Activated CD4-positive, alpha-beta memory T cell treated with anti-CD3 and anti-CD28 coated beads for 36 hours (primary cell): Measurements from ENCODE around the gene PDE6G. TPM values are rescaled to one million over a fixed set of nuclear protein-coding genes. Genes with fewer than 3 reads are reported as not detected.
A peak's percentile ranks its signal among the peaks of the same experiment; 100 is the strongest.
"Not testable (repeated sequence)": the region's sequence is repeated elsewhere in the genome, so short reads cannot be mapped to it uniquely, and the experiment has no call there.

Source experiments
- CTCF ChIA-PET: fragments of 350-600 bp; sonication (Branson Sonifier 250); formaldehyde crosslinking; loops from one replicate; lab custom pipeline; 2021; ENCODE audit warnings: antibody characterized with exemption, inconsistent platforms; lab: Charles Lee
- POLR2A ChIA-PET: fragments of 350-600 bp; sonication (Branson Sonifier 250); formaldehyde crosslinking; loops from one replicate; lab custom pipeline; 2021; ENCODE audit warnings: antibody characterized with exemption; lab: Charles Lee
- DNase-seq: peaks from one replicate; pipeline ENCODE4 v3.0.0-alpha.2; 2020
- H3K27ac Mint-ChIP-seq: one replicate; pipeline ENCODE4 v1.8.0; 2021; ENCODE audit warnings: mixed read lengths
- H3K27me3 Mint-ChIP-seq: one replicate; pipeline ENCODE4 v1.8.0; 2021; ENCODE audit warnings: mixed read lengths
- H3K36me3 Mint-ChIP-seq: one replicate; pipeline ENCODE4 v1.8.0; 2021; ENCODE audit warnings: mixed read lengths
- H3K4me1 Mint-ChIP-seq: one replicate; pipeline ENCODE4 v1.8.0; 2021; ENCODE audit warnings: low read depth, mixed read lengths
- H3K4me3 Mint-ChIP-seq: one replicate; pipeline ENCODE4 v1.8.0; 2021; ENCODE audit warnings: mild to moderate bottlenecking, mixed read lengths
- H3K9me3 Mint-ChIP-seq: one replicate; pipeline ENCODE4 v1.8.0; 2021; ENCODE audit warnings: mixed read lengths
- intact Hi-C: fragments of 100-400 bp; cut with micrococcal nuclease; formaldehyde crosslinking; loops from one replicate; pipeline ENCODE4 v1.15.1; 2023
- total RNA-seq, 2 experiments: library from RNA; stranded (reverse); gene quantifications; one replicate each; pipeline ENCODE4 v1.2.3, GENCODE V29; 2021

Gene PDE6G
- total RNA-seq, 2 experiments from 2014 or later, result 1.1 to 1.5 TPM

DNA sequence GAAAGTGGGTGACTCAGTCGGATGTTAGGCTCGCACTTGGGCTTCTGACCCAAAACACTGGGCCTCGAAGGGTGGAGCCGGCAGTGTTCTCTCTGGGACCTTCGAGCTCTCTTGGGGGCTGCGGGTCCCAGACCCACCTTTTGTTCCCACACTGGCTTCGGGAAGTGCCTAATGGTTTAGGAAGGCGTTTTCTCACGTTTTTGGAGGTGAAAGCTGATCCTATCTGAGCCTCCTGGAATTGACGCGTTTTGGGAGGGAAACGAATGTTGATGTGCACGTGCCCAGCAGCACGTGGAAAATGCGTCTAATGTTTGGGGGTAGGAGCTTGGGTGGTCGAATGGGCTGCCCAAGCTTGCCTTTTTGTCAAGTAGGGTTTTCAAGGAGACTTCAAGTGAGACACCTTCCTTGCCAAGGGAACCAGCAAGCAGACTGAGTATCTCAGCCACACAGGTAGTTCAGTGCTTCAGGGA is 28.1 kb upstream of the PDE6G start:
- peaks cover 32% of the 10 kb centered on the region for H3K4me1 Mint-ChIP-seq
- ChIA-PET POLR2A (interaction anchor here (0.7 to 4.4 kb wide), 6 partner anchors 12 to 175 kb away, joined by 3 to 54 read pairs (median 10); partner anchors contain the start of genes CCDC137, MCRIP1, MRPL12 and OXLD1), CTCF (interaction anchor here (1.0 to 2.0 kb wide), 4 partner anchors 9 to 133 kb away, joined by 3 to 13 read pairs (median 4); partner anchors contain the start of genes FAAP100 and MRPL12)
- peak overlapping the region; percentile 86 for H3K4me3 Mint-ChIP-seq
- DNase-seq, result peak; percentile 47
- H3K27ac Mint-ChIP-seq, result peak overlapping the region; percentile 86
- H3K36me3 Mint-ChIP-seq, result peaks cover 34% of the 10 kb centered on the region
- no peaks in the 10 kb centered on the region for H3K9me3 Mint-ChIP-seq
- intact Hi-C loops, result loop anchor here (2.0 kb wide), 1 partner anchor 18 kb away; the partner anchor contains the start of gene MRPL12
- peaks cover 2% of the 10 kb centered on the region for H3K27me3 Mint-ChIP-seq

DNA sequence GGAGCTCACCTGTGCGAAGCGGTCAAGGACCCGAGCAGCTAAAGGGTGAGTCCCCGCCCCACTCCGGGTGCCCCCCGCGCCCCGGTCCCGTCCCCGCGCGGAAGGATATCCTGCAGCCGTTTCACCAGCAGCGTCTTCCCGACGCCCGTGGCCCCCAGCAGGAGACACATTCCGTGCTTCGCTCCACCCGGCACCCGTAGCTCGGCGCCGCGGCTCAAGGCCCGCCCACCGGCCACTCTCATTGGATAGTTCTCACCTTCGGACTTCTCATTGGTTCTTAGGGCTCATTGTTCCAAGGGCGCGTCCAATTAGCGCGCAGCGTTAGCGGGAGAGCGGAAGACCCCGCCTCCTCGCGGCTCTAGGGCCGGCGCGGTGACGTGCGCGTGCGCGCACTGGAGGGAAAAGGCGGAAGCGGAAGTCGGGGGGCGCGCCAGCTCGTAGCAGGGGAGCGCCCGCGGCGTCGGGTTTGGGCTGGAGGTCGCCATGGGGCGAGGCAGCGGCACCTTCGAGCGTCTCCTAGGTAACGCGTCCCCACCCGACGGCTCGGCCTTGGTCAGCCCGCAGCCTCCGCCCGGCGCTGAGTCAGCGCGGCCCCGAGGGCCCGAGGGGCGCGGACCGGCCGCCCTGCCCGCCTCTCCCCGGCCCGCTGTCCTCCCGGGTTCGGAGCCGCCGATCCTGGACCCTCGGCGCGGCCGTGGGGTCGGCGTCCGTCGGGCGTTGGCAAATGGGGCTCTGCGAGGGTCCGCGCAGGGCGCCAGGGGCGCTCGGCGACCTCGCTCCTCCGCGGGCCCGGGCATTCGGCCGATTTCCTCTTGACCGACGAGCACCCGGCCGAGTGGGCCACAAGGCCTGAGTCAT is 27.5 kb upstream of the PDE6G start, which contains the start of the genes ARL16 and HGS:
Gene ARL16, minus strand, starts transcription at position 214 of the 858 bp plus-strand sequence. Its CDS starts 44 bp downstream, at position 170.
Gene HGS, plus strand, starts transcription at position 428 of the 858 bp plus-strand sequence. Its CDS starts 56 bp downstream, at position 484.
- ChIA-PET POLR2A (interaction anchor here (0.8 to 4.4 kb wide), 13 partner anchors 13 to 254 kb away, joined by 3 to 54 read pairs (median 4); partner anchors contain the start of genes CCDC137, MCRIP1, MRPL12 and NPLOC4), CTCF (interaction anchor here (1.0 to 2.0 kb wide), 5 partner anchors 9 to 188 kb away, joined by 3 to 13 read pairs (median 4); partner anchors contain the start of genes FAAP100 and MRPL12)
- peaks cover 2% of the 10 kb centered on the region for H3K27me3 Mint-ChIP-seq
- peak within 1 kb of the TSS; percentile 86 for H3K4me3 Mint-ChIP-seq
- peaks cover 29% of the 10 kb centered on the region for H3K36me3 Mint-ChIP-seq
- peak within 1 kb of the TSS; percentile 86 for H3K27ac Mint-ChIP-seq
- intact Hi-C loops, result loop anchor here (1.0 to 2.0 kb wide), 3 partner anchors 18 to 176 kb away; partner anchors contain the start of genes CCDC137, MRPL12, OXLD1 and P4HB
- H3K9me3 Mint-ChIP-seq, result no peaks in the 10 kb centered on the region
- peak; percentile 99 for DNase-seq
- H3K4me1 Mint-ChIP-seq, result peaks cover 32% of the 10 kb centered on the region

DNA sequence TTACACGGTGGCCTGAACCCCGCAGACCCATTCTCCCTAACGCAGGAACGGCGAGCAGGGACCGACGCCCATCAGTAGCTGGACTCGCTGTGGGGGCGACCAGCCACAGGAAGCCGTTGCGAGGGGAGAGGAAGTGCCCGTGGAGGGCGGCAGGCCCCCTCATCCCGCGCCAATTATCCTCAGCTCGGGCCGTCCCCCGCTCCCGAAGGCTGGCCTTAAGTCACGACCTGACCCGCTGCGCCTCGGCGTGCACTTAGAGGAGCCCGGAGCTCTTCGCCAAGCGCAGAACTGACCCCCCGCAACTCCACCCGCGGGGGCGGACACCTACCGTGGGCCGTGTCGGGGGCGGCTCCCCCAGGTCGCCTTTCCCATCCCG is 26.9 kb upstream of the PDE6G start:
- peaks cover 30% of the 10 kb centered on the region for H3K4me1 Mint-ChIP-seq
- no peaks in the 10 kb centered on the region for H3K9me3 Mint-ChIP-seq
- H3K27me3 Mint-ChIP-seq, result peaks cover 2% of the 10 kb centered on the region
- no peak for DNase-seq
- peak overlapping the region; percentile 86 for H3K4me3 Mint-ChIP-seq
- ChIA-PET POLR2A (interaction anchor here (0.8 to 4.4 kb wide), 13 partner anchors 12 to 255 kb away, joined by 3 to 54 read pairs (median 4); partner anchors contain the start of genes CCDC137, MCRIP1, MRPL12 and NPLOC4), CTCF (interaction anchor here (1.5 to 2.0 kb wide), 4 partner anchors 8 to 189 kb away, joined by 3 to 13 read pairs (median 4); partner anchors contain the start of gene MRPL12)
- intact Hi-C loops, result loop anchor here (1.0 kb wide), 2 partner anchors 17 to 177 kb away; partner anchors contain the start of genes CCDC137, OXLD1 and P4HB
- peak overlapping the region; percentile 39 for H3K27ac Mint-ChIP-seq
- H3K36me3 Mint-ChIP-seq, result peaks cover 26% of the 10 kb centered on the region

DNA sequence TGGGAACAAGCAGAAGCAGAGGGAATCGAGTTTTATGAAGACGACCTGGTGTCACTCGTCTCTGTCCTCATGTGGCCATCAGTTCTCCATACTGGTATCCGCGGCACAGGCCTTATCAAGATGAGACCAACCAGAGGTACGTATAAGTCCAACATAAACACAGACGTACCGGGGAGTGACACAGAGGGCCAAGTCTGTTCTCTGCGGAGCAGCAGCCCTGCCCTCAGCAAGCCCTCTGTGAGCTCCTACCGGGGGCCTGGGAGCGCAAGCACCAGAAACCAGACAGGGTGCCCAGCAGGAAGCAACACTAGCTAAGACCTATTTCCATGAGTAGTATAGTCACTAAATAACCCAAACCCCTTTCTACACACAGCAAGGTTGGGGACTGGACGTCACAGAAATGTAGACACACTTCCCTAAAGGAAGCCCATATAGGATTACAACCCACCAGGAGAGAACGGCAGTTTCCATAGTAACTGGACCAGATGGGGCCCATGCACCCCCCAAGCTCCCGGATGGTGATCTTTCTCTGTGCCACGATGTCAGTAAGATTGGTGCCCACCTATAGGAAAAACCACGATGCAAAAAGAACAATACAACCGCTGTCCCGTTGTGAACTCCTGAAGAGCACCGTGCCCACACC is 26.3 kb upstream of the PDE6G start:
- Mint-ChIP-seq H3K9me3 (no peaks in the 10 kb centered on the region), H3K4me1 (peaks cover 30% of the 10 kb centered on the region), H3K27ac (peak overlapping the region; percentile 39), H3K4me3 (peak overlapping the region; percentile 86), H3K27me3 (peaks cover 2% of the 10 kb centered on the region), H3K36me3 (peaks cover 23% of the 10 kb centered on the region)
- no peak for DNase-seq
- intact Hi-C loops, result loop anchor here (1.0 kb wide), 2 partner anchors 16 to 178 kb away; partner anchors contain the start of genes CCDC137, OXLD1 and P4HB
- ChIA-PET POLR2A (interaction anchor here (0.8 to 4.4 kb wide), 11 partner anchors 12 to 255 kb away, joined by 3 to 54 read pairs (median 5); partner anchors contain the start of genes CCDC137, MCRIP1, MRPL12 and NPLOC4), CTCF (interaction anchor here (1.5 to 1.8 kb wide), 3 partner anchors 17 to 189 kb away, joined by 3 to 13 read pairs (median 4); partner anchors contain the start of gene MRPL12)

DNA sequence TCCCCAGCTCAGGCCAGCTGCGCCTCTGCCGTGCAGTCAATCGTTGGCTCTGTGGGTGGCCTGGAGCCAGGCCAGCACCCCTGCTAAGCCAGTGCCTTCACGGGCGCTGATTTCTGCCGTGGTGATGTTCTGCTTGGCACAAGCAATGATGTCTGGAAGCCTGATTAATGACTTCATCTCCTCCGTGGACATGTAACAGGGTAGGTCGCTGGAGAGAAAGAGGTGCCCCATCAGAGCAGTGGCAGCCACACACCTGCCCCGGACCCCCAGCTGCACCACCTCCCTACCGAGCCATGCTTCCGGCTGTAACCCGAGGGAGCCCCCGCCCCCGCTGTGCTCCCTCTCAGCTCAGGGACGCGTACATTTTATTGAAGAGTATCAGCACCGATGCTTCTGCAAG is 25.3 kb upstream of the PDE6G start:
- H3K9me3 Mint-ChIP-seq, result no peaks in the 10 kb centered on the region
- intact Hi-C loops, result no loop called here
- no peak overlapping the region for H3K27ac Mint-ChIP-seq
- H3K27me3 Mint-ChIP-seq, result peaks cover 2% of the 10 kb centered on the region
- peaks cover 30% of the 10 kb centered on the region for H3K4me1 Mint-ChIP-seq
- POLR2A ChIA-PET, result interaction anchor here (4.4 kb wide), 1 partner anchor 22 kb away, joined by 54 read pairs; the partner anchor contains the start of gene MRPL12
- peak overlapping the region; percentile 16 for H3K4me3 Mint-ChIP-seq
- DNase-seq, result no peak
- peaks cover 15% of the 10 kb centered on the region for H3K36me3 Mint-ChIP-seq
- CTCF ChIA-PET, result no interaction called here

DNA sequence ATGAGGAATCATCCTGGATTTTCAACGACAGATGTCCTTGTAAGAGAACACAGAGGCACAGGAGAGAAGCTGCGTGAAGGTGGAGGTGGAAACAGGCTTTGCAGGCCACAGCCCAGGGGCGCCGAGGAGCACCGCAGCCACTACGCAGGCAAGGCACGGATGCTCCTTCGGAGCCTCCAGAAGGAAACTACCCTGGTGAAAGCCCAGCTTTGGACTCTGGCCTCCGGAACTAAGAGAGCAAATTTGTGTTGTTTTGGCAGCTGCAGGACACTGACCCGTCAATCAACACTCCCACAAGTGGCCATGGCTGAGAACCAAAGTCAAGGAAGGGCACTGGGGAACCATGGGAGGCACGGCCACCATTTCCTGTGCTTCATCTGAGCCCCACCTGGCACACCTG is 23.8 kb upstream of the PDE6G start:
- POLR2A ChIA-PET, result no interaction called here
- Mint-ChIP-seq H3K36me3 (peaks cover 5% of the 10 kb centered on the region), H3K27ac (no peak overlapping the region), H3K4me3 (no peak overlapping the region), H3K27me3 (peaks cover 2% of the 10 kb centered on the region), H3K4me1 (peaks cover 23% of the 10 kb centered on the region), H3K9me3 (no peaks in the 10 kb centered on the region)
- intact Hi-C loops, result no loop called here
- no peak for DNase-seq
- CTCF ChIA-PET, result interaction anchor here (1.0 kb wide), 1 partner anchor 22 kb away, joined by 3 read pairs; no protein-coding TSS in a partner anchor

DNA sequence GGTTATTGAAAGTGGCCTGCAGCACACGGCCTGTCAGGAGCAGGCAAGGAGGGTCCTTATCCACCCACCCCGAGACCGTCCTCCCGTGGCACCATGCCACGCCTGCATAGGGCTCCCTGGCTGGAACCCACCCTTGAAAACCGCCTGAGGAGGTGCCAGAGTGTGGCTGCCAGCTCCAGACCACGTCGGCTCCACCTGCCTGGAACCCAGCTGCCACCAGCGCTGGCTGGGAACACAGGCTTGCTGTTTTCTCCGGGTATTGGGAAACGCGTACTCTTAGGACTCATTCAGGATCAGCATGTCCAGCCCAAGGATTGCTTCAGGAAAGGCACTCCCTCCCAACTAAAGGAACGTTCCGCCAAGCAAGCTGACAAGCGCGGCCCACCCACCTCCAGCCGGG is 20.6 kb upstream of the PDE6G start:
- intact Hi-C loops, result no loop called here
- Mint-ChIP-seq H3K4me1 (peaks cover 7% of the 10 kb centered on the region), H3K36me3 (peaks cover 13% of the 10 kb centered on the region), H3K27ac (no peak overlapping the region), H3K27me3 (no peaks in the 10 kb centered on the region), H3K4me3 (no peak overlapping the region), H3K9me3 (no peaks in the 10 kb centered on the region)
- CTCF ChIA-PET, result interaction anchor here (1.7 to 1.9 kb wide), 2 partner anchors 16 to 26 kb away, joined by 4 to 6 read pairs; partner anchors contain the start of gene MRPL12
- DNase-seq, result no peak
- POLR2A ChIA-PET, result no interaction called here

DNA sequence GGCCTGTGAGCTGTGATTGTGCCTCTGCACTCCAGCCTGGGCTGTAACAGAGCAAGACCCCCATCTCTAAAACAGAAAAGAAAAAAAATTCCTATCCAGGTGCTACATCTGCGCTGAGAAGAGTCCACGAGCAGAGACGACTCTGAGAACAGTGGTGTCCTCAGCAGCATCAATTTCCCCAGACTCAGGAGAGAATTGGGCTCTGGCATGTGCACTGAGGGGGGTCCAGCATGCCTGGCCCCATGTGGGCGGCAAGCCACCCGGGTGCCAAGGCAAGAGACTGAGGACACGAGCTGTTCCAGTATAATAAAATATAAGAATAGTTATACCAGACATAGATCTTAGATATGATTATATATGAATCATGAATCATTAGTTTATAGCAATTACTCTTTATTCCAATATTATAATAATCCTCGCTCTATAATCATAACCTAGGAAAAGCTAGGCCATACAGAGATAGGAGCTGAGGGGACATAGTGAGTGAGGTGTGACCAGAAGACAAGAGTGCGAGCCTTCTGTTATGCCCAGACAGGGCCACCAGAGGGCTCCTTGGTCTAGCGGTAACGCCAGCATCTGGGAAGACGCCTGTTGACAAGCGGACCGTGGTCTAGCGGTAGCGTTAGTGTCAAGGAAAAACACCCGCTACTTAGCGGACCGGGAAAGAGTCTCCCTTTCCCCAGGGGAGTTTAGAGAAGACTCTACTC is 19.3 kb upstream of the PDE6G start:
- intact Hi-C loops, H3K27ac Mint-ChIP-seq: not testable (repeated sequence)
- DNase-seq, result peak; percentile 51

DNA sequence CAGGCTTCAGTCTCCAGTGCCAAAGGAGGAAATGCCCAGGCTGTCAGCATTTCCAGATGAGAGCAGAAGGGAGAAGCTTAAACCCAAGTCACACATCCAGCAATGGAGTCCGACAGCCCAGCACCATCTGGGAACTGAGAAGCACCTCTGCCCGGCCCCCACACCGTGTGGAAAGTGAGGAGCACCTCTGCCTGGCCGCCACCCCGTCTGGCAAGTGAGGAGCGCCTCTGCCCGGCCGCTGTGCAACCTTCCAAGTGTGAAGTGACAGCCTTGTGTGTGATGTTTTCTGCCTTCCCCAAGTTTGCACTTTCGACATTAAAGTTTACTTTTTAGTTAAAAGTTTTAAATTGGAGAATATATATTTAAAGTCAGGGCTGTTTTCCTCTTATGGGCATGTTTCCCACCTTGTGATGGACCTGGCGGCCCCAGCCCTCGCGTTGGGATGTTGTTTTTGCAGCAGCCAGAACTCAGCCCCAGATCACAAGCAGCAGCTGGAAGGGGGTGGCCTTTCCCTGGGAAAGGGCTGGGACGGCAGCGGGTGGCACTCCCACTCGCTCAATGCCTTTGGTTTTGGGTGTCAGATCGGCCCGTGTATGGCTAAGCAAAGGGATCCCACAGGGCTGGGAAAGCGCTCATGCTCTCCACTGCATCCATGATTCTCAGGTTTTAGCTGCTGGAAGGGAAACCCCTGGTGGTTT is 17.4 kb upstream of the PDE6G start:
- CTCF ChIA-PET, result no interaction called here
- H3K27me3 Mint-ChIP-seq, result no peaks in the 10 kb centered on the region
- H3K9me3 Mint-ChIP-seq, result no peaks in the 10 kb centered on the region
- POLR2A ChIA-PET, result interaction anchor here (0.7 kb wide), 1 partner anchor 36 kb away, joined by 3 read pairs; no protein-coding TSS in a partner anchor
- H3K4me1 Mint-ChIP-seq, result peaks cover 7% of the 10 kb centered on the region
- no peak for DNase-seq
- intact Hi-C loops, result no loop called here
- H3K36me3 Mint-ChIP-seq, result peaks cover 33% of the 10 kb centered on the region
- H3K27ac Mint-ChIP-seq, result no peak overlapping the region
- H3K4me3 Mint-ChIP-seq, result no peak overlapping the region

More for the DNA sequence above, 19.3 kb upstream of the PDE6G start:
- POLR2A ChIA-PET, H3K4me3 Mint-ChIP-seq, H3K4me1 Mint-ChIP-seq, H3K27me3 Mint-ChIP-seq, H3K9me3 Mint-ChIP-seq: not testable (repeated sequence)
- peaks cover 24% of the 10 kb centered on the region for H3K36me3 Mint-ChIP-seq
- CTCF ChIA-PET, result interaction anchor here (0.7 to 1.9 kb wide), 8 partner anchors 9 to 1101 kb away, joined by 3 to 10 read pairs (median 4); partner anchors contain the start of genes ARL16, CCDC137, HGS and MRPL12

DNA sequence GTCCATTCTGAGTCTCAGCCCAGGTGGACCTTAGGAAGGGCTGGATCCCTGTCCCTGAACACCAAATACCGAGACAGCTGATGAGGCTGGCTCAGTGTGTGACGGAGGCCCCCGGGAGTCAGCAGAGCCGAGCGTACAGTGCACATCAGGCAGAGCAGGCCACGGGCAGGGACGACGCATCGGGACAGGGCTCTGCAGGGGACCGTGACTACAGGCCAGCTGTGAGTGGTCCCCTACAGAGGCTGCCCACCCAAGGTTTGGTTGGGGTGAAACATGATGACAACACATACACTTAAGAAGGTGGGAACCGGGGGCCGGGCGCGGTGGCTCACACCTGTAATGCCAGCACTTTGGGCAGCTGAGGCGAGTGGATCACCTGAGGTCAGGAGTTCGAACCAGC is 16.6 kb upstream of the PDE6G start:
- no peaks in the 10 kb centered on the region for H3K9me3 Mint-ChIP-seq
- ChIA-PET CTCF (no interaction called here), POLR2A (no interaction called here)
- no peak overlapping the region for H3K4me3 Mint-ChIP-seq
- peaks cover 38% of the 10 kb centered on the region for H3K36me3 Mint-ChIP-seq
- H3K27ac Mint-ChIP-seq, result no peak overlapping the region
- intact Hi-C loops, result no loop called here
- H3K4me1 Mint-ChIP-seq, result peaks cover 13% of the 10 kb centered on the region
- no peaks in the 10 kb centered on the region for H3K27me3 Mint-ChIP-seq
- no peak for DNase-seq
